Urinary bladder (tissue), 4 donors: ENCODE data around the gene SCUBE1. TPM values are rescaled to one million over a fixed set of nuclear protein-coding genes. Genes with fewer than 3 reads are reported as not detected.
"Not testable (repeated sequence)": the region's sequence is repeated elsewhere in the genome, so short reads cannot be mapped to it uniquely, and the experiment has no call there.

Source experiments
- DNase-seq: peaks from one replicate; pipeline ENCODE4 v3.0.0-alpha.2; 2015; ENCODE audit errors: extremely low spot score
- H3K27ac ChIP-seq: one replicate; pipeline ENCODE4 v1.5.1; 2013; ENCODE audit warnings: low read depth, mild to moderate bottlenecking, moderate library complexity
- H3K36me3 ChIP-seq: one replicate; pipeline ENCODE4 v1.6.1; 2013; ENCODE audit warnings: mild to moderate bottlenecking, moderate library complexity; ENCODE audit not compliant: insufficient read depth
- H3K4me1 ChIP-seq: one replicate; pipeline ENCODE4 v1.6.1; 2013; ENCODE audit warnings: mild to moderate bottlenecking, moderate library complexity; ENCODE audit not compliant: insufficient read depth
- H3K4me3 ChIP-seq: one replicate; pipeline ENCODE4 v1.5.1; 2013; ENCODE audit warnings: low read depth, low read length
- WGBS: extraction: QIAGEN DNeasy Blood & Tissue Kit; methylation state at CpG from one replicate; pipeline ENCODE4 v1.1.7; 2013; 5-methylcytosine and 5-hydroxymethylcytosine counted together
- polyA plus RNA-seq: library from polyadenylated mRNA; stranded (reverse); fragments of 200-250 nt; gene quantifications from one replicate; pipeline ENCODE4 v1.2.3, GENCODE V29; 2013
- total RNA-seq: library from RNA; depleted of rRNA; stranded (reverse); fragments of >200 nt; gene quantifications from one replicate; pipeline ENCODE4 v1.2.3, GENCODE V29; 2014
- donor health status: healthy with polysubstance abuse.
- donor health status: healthy.

SCUBE1 gene
- total and polyA plus RNA-seq, 2 donors = 0.86 to 1.2 TPM

DNA sequence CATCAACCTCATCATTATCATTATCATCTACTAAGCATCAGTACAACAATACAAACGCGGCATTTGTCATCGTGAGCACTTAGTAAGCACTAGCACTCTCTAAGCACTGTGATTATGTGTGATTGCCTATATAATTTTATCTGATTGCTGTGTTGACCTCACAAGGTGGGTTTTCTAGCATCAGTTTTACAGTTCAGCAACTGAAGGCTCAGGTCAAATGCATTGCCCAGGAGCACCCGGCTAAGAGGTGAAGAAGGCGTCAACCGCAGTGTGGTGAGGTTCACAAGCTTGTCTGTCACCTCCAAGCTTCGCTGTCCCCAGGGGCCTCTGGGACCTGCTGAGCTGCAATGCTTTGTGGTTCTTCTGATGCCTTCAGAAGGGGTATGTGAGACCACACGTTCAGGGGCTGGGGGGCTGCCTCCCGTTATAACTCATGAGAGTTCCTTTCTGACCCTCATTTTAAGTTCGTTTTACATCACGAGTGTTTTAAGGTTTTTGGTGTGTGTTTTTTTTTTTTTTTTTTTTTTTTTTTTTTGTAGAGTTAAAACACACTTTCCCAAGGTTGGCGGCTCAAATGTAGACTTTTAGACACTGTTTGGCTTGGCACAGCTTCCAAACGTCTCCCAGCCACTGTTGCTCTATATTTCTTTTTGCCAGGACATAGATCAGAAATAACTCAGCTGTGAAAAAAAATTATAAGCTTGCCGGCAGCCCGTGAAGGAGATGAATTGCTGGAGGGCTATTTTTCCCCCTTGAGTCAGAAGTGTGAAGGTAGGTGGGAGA, 33.8 kb upstream of the SCUBE1 start:
- Histone ChIP-seq H3K36me3 (no peaks in the 10 kb centered on the region), H3K4me1 (no peaks in the 10 kb centered on the region), H3K27ac (no peak overlapping the region), H3K4me3 (no peak overlapping the region)
- WGBS = 37% methylated on average over 15 of the region's 15 CpGs
- no peak for DNase-seq

DNA sequence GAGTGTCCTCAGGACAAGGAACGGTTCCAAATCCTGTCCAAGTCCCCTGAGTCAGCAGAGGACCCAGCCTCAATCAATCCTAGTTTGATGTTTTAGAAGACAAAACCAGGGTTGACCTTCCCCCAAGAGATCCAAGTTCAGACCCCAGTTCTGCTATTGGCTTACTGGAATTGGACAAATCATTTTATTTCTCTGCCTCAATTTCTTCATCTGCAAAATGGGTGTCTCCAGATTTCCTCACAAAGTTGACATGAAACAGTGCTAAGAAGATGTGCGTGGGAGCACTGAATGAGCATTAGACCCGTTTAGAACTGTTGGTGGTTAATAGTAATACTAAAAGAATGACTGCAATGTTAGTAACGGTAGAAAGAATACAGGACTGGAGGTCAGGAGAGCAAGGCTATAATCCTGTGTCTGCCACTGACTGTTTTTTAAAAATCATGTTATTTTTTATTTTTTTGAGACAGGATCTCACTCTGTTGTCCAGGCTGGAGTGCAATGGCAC, 32.8 kb upstream of the SCUBE1 start:
- no peaks in the 10 kb centered on the region for H3K4me1 ChIP-seq
- 70% methylated on average over 4 of the region's 4 CpGs for WGBS
- DNase-seq = no peak
- no peak overlapping the region for H3K4me3 ChIP-seq
- no peak overlapping the region for H3K27ac ChIP-seq
- no peaks in the 10 kb centered on the region for H3K36me3 ChIP-seq

DNA sequence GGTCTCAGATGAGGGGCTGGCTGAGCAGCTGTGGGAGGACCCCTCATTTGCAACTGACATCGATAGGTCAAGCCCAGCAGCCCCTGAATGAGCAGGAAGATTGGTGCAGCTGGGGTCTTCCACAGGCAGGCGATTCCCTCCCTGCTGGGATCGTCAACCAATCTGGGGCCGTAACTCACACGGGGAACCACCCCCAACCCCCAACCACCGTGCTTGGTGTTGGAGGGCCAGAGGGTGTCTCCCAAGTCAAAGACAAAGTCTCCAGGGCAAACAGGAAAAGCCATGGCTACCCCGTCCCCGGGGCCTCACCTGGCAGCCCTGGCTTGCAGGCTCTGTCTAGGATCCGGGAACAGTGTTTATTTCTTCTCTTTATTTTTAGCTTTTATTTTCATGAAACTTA, 26.9 kb upstream of the SCUBE1 start:
- Histone ChIP-seq H3K36me3 (no peaks in the 10 kb centered on the region), H3K4me1 (no peaks in the 10 kb centered on the region), H3K27ac (no peak overlapping the region), H3K4me3 (no peak overlapping the region)
- no peak for DNase-seq
- 9% methylated on average over 9 of the region's 9 CpGs for WGBS

DNA sequence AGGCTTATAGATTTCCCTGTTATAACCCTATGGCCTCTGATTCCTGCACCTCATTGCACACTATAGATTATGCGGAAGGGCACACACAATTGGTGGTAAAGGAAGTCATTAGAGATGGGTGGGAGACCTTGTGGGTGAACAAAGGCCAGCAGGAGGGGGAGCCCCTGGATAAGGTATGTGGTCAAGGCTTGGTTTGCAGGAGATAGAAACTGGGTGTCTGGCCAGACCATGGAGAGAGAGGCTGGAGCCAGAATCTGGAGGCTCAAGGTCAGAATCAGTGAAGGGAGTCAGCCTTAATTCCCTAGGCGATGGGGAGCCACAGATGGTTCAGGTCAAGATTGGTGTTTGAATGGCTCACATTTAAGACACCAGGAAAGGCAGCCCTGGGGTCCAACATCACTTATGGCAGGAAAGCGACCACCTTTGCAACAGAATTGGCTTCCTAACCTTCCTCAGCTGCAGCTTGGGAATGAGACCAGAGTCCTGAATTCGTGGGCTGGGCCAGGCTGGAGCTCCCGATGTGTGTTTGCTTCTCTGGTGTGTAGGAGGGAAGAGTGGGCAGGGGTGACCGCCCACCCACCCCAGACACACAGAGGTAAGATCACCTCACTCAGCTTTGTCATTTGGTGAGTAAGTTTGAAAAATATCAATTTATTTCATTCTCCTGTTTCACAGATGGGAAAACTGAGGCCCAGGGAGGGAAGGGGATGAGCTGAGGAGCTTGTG, 22.7 kb upstream of the SCUBE1 start:
- WGBS = 91% methylated on average over 6 of the region's 6 CpGs
- H3K4me3 ChIP-seq = no peak overlapping the region
- DNase-seq = no peak
- H3K4me1 ChIP-seq = no peaks in the 10 kb centered on the region
- H3K36me3 ChIP-seq = no peaks in the 10 kb centered on the region
- H3K27ac ChIP-seq = no peak overlapping the region

DNA sequence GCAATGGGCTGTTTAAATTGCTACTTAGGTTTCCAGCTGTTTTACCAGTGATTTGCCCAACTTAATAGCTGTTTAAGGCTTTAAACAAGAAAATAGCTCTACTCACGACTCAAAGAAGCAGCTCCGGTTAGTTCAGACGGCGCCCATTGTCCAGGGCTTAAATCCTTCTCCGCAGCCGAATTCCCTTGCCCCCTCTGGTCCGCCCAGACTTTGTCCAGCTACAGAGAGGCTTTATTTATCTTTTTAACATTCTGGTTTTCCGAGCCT, 20.9 kb upstream of the SCUBE1 start:
- DNase-seq = no peak

DNA sequence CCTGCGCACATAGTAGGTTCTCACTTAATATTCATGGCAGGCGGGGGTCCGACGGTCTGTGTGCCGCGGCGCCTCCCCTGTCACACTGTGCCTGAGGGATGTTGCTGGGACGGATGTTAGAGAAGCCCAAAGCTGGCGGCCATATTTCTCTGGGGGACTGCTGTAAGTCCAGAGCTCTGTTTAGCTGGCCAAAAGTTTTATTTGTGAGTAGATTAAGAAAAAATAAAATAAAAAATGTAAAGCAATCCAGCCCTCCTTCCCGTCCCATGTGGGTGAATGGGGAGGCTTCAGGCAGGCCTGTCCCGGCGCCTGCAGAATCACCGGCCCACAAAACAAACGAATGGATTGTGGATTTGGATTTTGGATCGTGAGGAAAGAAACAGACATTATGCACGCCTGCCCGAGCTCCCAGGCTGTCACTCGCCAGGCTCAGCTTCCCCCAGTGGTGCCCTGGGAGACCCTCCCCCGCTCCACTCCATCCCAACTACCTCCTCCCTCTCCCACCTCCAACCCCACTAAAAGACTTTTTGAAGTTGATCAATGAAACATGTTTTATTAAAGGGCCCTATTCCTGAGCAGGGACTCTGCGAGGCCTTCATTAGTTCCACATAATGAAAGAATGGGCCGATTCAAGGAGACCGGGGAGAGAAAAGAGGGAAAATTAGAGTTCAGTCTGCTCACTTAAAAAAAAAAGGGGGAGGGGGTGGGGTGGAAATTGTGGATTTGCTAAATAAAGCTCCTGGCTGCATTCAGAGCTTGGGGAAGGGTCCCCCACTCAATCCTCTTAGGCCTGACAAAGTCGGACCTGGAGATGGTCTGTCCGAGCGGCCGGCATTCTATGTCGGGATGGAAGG, 20.4 kb upstream of the SCUBE1 start:
- no peak for DNase-seq
- Histone ChIP-seq H3K36me3 (no peaks in the 10 kb centered on the region), H3K4me3 (no peak overlapping the region), H3K4me1 (no peaks in the 10 kb centered on the region), H3K27ac (no peak overlapping the region)
- 75% methylated on average over 27 of the region's 27 CpGs for WGBS

More for the DNA sequence above, 20.9 kb upstream of the SCUBE1 start:
- WGBS = 58% methylated on average over 8 of the region's 8 CpGs
- H3K4me1 ChIP-seq = no peaks in the 10 kb centered on the region
- no peak overlapping the region for H3K4me3 ChIP-seq
- no peaks in the 10 kb centered on the region for H3K36me3 ChIP-seq
- H3K27ac ChIP-seq = no peak overlapping the region

DNA sequence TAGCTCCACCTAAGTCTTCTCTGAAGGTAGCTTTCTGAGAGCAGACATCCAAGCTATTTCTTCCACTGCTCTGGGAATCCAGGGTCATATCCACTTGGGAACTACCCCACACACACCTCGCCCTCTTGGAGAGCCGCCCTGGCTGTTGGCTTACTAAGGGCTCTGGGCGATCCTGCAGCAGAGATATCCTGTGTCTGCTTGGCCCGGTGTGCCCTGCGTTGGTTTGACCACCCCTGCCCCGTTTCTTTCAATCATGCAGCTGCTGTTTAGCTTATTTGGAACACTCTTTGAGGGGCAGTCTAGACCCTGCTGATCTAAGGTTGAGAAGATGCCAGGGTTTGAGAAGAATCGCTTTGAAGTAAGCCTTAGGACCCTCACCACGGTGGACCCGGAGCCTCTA, 17.4 kb upstream of the SCUBE1 start:
- Histone ChIP-seq H3K36me3 (no peaks in the 10 kb centered on the region), H3K4me1 (no peaks in the 10 kb centered on the region), H3K27ac (no peak overlapping the region), H3K4me3 (no peak overlapping the region)
- no peak for DNase-seq
- WGBS = 88% methylated on average over 9 of the region's 9 CpGs

DNA sequence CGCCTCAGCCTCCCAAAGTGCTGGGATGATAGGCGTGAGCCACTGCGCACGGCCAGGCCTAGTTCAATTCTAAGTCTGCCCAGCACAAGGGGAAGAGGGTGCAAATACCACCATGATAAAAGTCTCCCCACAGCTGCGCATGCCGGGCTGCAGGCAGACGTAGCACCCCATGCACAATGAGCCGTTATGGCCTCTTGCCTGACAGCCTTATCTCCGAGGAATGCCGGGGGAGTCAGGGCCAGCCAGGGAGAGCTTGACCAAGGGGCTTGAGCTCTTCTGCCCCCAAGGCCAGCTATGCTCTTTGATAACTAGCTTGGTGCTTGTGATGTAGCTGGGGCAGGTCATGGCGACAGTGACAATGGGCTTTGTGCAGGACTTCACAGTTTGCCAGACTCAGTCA, 13.7 kb upstream of the SCUBE1 start:
- Histone ChIP-seq H3K27ac (no peak overlapping the region), H3K4me3 (no peak overlapping the region), H3K4me1 (no peaks in the 10 kb centered on the region), H3K36me3 (no peaks in the 10 kb centered on the region)
- 73% methylated on average over 11 of the region's 11 CpGs for WGBS
- no peak for DNase-seq

DNA sequence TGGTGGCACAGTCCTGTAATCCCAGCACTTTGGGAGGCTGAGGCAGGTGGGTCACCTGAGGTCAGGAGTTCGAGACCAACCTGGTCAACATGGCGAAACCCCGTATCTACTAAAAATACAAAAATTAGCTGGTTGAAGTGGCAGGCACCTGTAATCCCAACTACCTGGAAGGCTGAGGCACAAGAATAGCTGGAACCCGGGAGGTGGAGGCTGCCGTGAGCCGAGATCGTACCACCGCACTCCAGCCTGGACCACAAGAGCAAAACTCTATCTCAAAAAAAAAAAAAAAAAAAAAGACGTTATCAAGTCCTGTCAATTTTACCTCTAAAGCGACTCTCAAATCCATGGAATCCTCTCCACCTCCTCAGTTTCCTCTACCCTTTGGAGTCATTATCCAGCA, 12.5 kb upstream of the SCUBE1 start:
- not testable (repeated sequence) for DNase-seq, H3K36me3 ChIP-seq, H3K4me1 ChIP-seq, H3K27ac ChIP-seq, H3K4me3 ChIP-seq
- 94% methylated on average over 10 of the region's 10 CpGs for WGBS

DNA sequence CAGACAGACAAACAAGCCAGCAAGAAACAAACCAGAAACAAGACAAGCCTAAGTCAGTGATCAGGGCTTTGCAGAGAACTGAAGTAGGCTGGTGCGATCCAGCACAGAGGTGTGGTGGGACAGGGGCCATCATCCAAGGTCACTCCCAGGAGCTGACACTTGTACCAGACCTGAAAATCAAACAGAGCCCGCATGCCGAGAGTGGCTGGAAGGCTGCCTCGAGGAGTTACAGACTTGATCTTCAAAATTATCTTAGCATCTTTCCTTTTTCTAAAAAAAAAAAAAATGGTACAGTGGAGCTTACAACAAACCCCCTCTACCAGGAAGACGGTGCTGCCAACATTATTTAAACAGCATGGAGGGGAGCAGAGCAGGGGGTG, 8.8 kb upstream of the SCUBE1 start:
- Histone ChIP-seq H3K4me1 (no peaks in the 10 kb centered on the region), H3K4me3 (no peak overlapping the region), H3K27ac (no peak overlapping the region), H3K36me3 (no peaks in the 10 kb centered on the region)
- WGBS = 52% methylated on average over 5 of the region's 5 CpGs
- no peak for DNase-seq

DNA sequence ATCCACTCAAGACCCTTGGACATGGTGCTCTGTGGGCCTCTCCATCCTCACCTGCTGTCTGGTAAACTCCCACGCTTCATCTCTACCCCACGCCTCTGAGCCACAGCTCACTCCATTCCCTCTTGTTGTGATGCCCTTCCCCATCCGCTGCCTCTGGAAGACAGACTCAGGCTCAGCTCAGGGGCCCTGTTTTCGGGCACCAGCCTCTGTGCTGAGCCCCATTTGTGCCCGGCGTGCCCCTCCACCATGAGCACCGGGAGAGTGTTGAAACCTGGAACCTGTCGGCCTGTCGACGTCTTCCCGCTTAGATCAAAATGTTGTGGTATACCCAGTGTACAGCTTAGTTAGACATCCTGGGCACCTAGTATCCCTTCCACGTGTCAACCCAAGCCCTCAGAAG, 6.5 kb upstream of the SCUBE1 start:
- 84% methylated on average over 12 of the region's 12 CpGs for WGBS
- Histone ChIP-seq H3K36me3 (no peaks in the 10 kb centered on the region), H3K27ac (no peak overlapping the region), H3K4me1 (no peaks in the 10 kb centered on the region), H3K4me3 (no peak overlapping the region)
- DNase-seq = no peak

DNA sequence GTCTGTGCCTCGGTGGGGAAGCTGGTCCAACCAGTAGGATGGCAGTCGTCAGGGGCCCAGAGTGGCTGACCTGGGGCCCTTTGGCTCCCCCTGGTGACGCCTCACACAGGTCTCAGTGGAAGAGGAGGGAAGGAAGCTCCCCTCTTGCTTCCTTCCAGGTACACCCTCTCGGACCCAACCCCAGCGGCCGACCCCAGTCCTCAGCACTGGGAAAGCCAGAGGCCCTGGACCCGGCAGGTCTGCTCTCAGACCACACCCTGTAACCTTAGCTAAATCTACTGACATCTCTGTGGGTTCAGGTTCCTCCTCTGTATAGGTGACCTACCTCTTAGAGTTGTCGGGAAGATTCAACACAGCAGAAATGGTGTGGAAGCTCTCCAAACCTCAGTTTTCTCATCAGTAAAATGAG, 3.4 kb upstream of the SCUBE1 start:
- DNase-seq = no peak
- Histone ChIP-seq H3K4me3 (no peak overlapping the region), H3K36me3 (no peaks in the 10 kb centered on the region), H3K4me1 (no peaks in the 10 kb centered on the region), H3K27ac (no peak overlapping the region)
- 20% methylated on average over 8 of the region's 8 CpGs for WGBS

DNA sequence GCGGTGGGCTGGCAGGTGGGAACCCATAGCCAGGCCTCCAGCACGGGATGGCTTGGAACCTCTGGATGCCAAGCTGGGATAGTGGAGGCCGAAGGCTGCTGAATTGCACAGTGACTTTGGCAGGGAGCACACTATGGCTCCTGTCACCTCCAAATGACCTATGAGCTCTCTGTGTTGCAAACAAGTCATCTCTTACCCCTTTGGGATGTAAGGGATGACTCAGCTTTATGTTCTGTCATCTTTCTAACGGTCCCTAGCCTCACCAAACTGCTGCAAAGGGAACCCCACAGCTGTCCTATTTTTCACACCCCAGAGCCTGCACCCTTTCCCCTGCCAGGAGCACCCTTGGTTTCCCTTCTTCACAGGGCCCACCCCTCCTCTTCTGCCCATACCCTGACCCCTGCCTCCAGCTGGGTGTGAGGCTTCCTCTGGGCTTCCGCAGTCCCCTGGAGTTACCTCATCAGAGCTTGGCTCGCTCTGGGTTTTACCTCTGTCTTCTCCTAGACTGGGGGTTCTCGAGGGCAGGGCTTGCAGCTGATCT, 2.7 kb upstream of the SCUBE1 start:
- no peaks in the 10 kb centered on the region for H3K36me3 ChIP-seq
- no peak overlapping the region for H3K4me3 ChIP-seq
- H3K27ac ChIP-seq = no peak overlapping the region
- H3K4me1 ChIP-seq = no peaks in the 10 kb centered on the region
- 76% methylated on average over 7 of the region's 7 CpGs for WGBS
- no peak for DNase-seq
